ENCODE data around the gene ETV5. TPM values are rescaled to one million over a fixed set of nuclear protein-coding genes. Genes with fewer than 3 reads are reported as not detected.

Gene ETV5
- total and polyA plus RNA-seq, 2 donors (not counting 3 experiments of a cell fraction or from before 2014, with no cell fraction given): 8.8 to 40.9 TPM

DNA sequence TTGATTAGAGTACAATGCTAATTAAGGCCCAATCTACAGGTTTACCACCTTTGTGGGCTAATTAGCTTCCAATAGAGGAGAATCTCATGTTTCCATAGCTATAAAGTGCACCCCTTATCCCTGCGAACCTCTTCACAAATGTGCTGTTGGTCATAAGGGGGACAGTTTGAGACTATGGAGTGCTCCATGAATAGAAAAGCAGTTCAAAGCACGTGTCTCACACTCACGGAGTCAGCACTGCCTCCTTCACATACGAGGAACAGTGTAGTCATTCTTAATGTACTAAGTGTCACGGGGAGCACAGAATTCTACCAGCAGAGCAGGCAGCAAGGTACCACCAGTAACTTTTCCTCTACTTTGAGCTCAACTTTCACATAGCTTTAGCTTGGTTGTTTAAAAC is 62.1 kb downstream of the ETV5 start:
- H3K36me3 ChIP-seq (ENCODE audit: control insufficient read depth in 2 of 2, extremely low read depth in 1 of 2, insufficient read depth in 2 of 2, low read length in 2 of 2): peaks cover 5 to 6% of the 10 kb centered on the region in 2 experiments
- no peak overlapping the region for H2AFZ ChIP-seq (ENCODE audit: low read depth, low read length)
- no peak overlapping the region for H3K4me2 ChIP-seq (ENCODE audit: insufficient read depth, low read length)
- H3K9ac ChIP-seq (replicated peaks; ENCODE audit: extremely low read depth, insufficient read depth, low read length): no peak overlapping the region
- H3K4me1 ChIP-seq (ENCODE audit: control insufficient read depth, extremely low read depth, insufficient read depth, low read length): peaks cover 10% of the 10 kb centered on the region
- H3K4me3 ChIP-seq (replicated peaks in 1 of 3; ENCODE audit: insufficient read depth in 1 of 3, low read depth in 1 of 3, low read length in 3 of 3): no peak overlapping the region
- H3K27me3 ChIP-seq (ENCODE audit: control insufficient read depth in 2 of 2, insufficient read depth in 2 of 2, low read length in 2 of 2): peaks cover 0 to 4% of the 10 kb centered on the region in 2 experiments
- TF ChIP-seq MYC (IDR thresholded peaks at IDR 0.05; ENCODE audit: low read depth, low read length) (no peak), POLR2AphosphoS5 (IDR thresholded peaks at IDR 0.05; ENCODE audit: insufficient read depth, low read depth, low read length) (no peak), FOS (IDR thresholded peaks at IDR 0.05; ENCODE audit: borderline replicate concordance, insufficient read depth, low read length) (no peak), GATA2 (IDR thresholded peaks at IDR 0.05; ENCODE audit: insufficient read depth, insufficient read length, low read depth, low read length) (no peak), EZH2 (IDR thresholded peaks at IDR 0.05; ENCODE audit: borderline replicate concordance, low read depth, low read length, severe bottlenecking) (no peak), MAX (IDR thresholded peaks at IDR 0.05; ENCODE audit: insufficient read depth, insufficient read length) (no peak), JUN (IDR thresholded peaks at IDR 0.05; ENCODE audit: borderline replicate concordance, insufficient read depth, insufficient read length, low read depth) (no peak)
- TF ChIP-seq, protein P1, sequence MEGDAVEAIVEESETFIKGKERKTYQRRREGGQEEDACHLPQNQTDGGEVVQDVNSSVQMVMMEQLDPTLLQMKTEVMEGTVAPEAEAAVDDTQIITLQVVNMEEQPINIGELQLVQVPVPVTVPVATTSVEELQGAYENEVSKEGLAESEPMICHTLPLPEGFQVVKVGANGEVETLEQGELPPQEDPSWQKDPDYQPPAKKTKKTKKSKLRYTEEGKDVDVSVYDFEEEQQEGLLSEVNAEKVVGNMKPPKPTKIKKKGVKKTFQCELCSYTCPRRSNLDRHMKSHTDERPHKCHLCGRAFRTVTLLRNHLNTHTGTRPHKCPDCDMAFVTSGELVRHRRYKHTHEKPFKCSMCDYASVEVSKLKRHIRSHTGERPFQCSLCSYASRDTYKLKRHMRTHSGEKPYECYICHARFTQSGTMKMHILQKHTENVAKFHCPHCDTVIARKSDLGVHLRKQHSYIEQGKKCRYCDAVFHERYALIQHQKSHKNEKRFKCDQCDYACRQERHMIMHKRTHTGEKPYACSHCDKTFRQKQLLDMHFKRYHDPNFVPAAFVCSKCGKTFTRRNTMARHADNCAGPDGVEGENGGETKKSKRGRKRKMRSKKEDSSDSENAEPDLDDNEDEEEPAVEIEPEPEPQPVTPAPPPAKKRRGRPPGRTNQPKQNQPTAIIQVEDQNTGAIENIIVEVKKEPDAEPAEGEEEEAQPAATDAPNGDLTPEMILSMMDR (IDR thresholded peaks at IDR 0.05; ENCODE audit: extremely low read depth in 1 of 2, insufficient read depth in 1 of 2, low read depth in 1 of 2, low read length in 2 of 2): no peak
- no peaks in the 10 kb centered on the region for H3K79me2 ChIP-seq (ENCODE audit: control insufficient read depth, insufficient read depth, low read length)
- POLR2A ChIA-PET: no interaction called here
- intact Hi-C loops (cut with micrococcal nuclease): no loop called here
- H3K9me3 ChIP-seq (replicated peaks; ENCODE audit: control insufficient read depth, insufficient read depth, low read length): no peaks in the 10 kb centered on the region
- no TSS peak for BruUV-seq (replicated peaks)
- no peaks in the 10 kb centered on the region for H4K20me1 ChIP-seq (replicated peaks; ENCODE audit: control insufficient read depth, extremely low read depth, insufficient read depth, low read length)
- CTCF ChIA-PET: interaction anchor here (0.7 to 2.5 kb wide), 2 partner anchors 103 to 490 kb away, joined by 4 to 10 read pairs; no protein-coding TSS in a partner anchor
- no peak overlapping the region for H3K27ac ChIP-seq (ENCODE audit: insufficient read depth, low read depth, low read length)
- DNase-seq (ENCODE audit: low read depth, low spot score) (no peak), FAIRE-seq (no peak)
- dilution Hi-C loops (cut with MboI; ENCODE audit: extremely low pct_ligation_motif_present, low sequenced_read_pairs): no loop called here
- H3K9me1 ChIP-seq (replicated peaks; ENCODE audit: control insufficient read depth, extremely low read depth, insufficient read depth, low read length): no peaks in the 10 kb centered on the region
